GM18868 (cell line): ENCODE measurements around the gene ARMH1.
A peak's percentile ranks its signal among the peaks of the same experiment; 100 is the strongest.

Source experiments
- ATAC-seq: cut with Tn5 transposase; IDR thresholded peaks from one replicate; pipeline ENCODE4 v1.9.1; 2021; ENCODE audit warnings: mild to moderate bottlenecking, moderate library complexity; ENCODE audit not compliant: unreplicated experiment

Gene ARMH1

GRCh38 chr1:44643721-44644334, 30.7 kb upstream of the ARMH1 start:
- no peak for ATAC-seq

- no peak for ATAC-seq
These were observed 29.7 kb upstream of the ARMH1 start for GRCh38 chr1:44644806-44645205.

GRCh38 chr1:44645476-44646244, 28.9 kb upstream of the ARMH1 start:
- ATAC-seq = no peak

GRCh38 chr1:44646261-44647110, 28.0 kb upstream of the ARMH1 start:
- ATAC-seq = no peak

- ATAC-seq = no peak
These were observed 26.6 kb upstream of the ARMH1 start for GRCh38 chr1:44647896-44648295.

GRCh38 chr1:44648529-44649250, 25.8 kb upstream of the ARMH1 start:
- ATAC-seq = no peak

- ATAC-seq = no peak
These were observed 24.7 kb upstream of the ARMH1 start for GRCh38 chr1:44649788-44650158.

GRCh38 chr1:44650159-44650831, 24.2 kb upstream of the ARMH1 start:
- no peak for ATAC-seq

- no peak for ATAC-seq
These were observed 23.4 kb upstream of the ARMH1 start for GRCh38 chr1:44651069-44651468.

GRCh38 chr1:44652445-44653106, 21.9 kb upstream of the ARMH1 start:
- peak; percentile 60 for ATAC-seq

- no peak for ATAC-seq
These were observed 21.2 kb upstream of the ARMH1 start for GRCh38 chr1:44653107-44653964.

GRCh38 chr1:44654621-44655187, 19.8 kb upstream of the ARMH1 start:
- no peak for ATAC-seq

- ATAC-seq = no peak
These were observed 18.9 kb upstream of the ARMH1 start for GRCh38 chr1:44655609-44656008.

- no peak for ATAC-seq
These were observed 14.9 kb upstream of the ARMH1 start for GRCh38 chr1:44659566-44659965.

GRCh38 chr1:44660176-44660575, 14.3 kb upstream of the ARMH1 start:
- no peak for ATAC-seq

- no peak for ATAC-seq
These were observed 12.5 kb upstream of the ARMH1 start for GRCh38 chr1:44661781-44662682.

- no peak for ATAC-seq
These were observed 11.9 kb upstream of the ARMH1 start for GRCh38 chr1:44662683-44663030.

- no peak for ATAC-seq
These were observed 11.1 kb upstream of the ARMH1 start for GRCh38 chr1:44663417-44663816.
